SK-N-SH (cell line): ENCODE measurements around the gene WDR82. TPM values are rescaled to one million over a fixed set of nuclear protein-coding genes. Genes with fewer than 3 reads are reported as not detected.

Experiments used
- CTCF ChIA-PET: fragments of 300-600, 350-600 bp; formaldehyde crosslinking; extraction: SDS; loops from one replicate; lab custom pipeline; 2021; lab: Yijun Ruan, JAX
- POLR2A ChIA-PET: fragments of 350-600 bp; sonication (Branson Sonifier 250); formaldehyde crosslinking; extraction: SDS; loops from one replicate; lab custom pipeline; 2020; ENCODE audit warnings: antibody characterized with exemption, inconsistent platforms; lab: Yijun Ruan, JAX
- DNase-seq: peaks from one replicate; pipeline ENCODE4 v3.0.0; 2012
- H2AFZ ChIP-seq: fragments of 200-600 bp; sonication (generic); 2 replicates; pipeline ENCODE4 v1.8.1; 2016; ENCODE audit warnings: antibody characterized with exemption, mild to moderate bottlenecking, low read depth
- H3F3A ChIP-seq: fragments of 200-600 bp; sonication (generic); replicated peaks from 2 replicates; pipeline ENCODE3; 2016; ENCODE audit warnings: antibody characterized with exemption, mild to moderate bottlenecking; ENCODE audit not compliant: insufficient read depth
- H3K27ac ChIP-seq, 2 experiments: fragments of 200-500 bp in 1 of 2; fragments of 200-600 bp in 1 of 2; sonication (Bioruptor generic) in 1 of 2; sonication (generic), shearing (Covaris generic) in 1 of 2; 2 replicates each; pipeline versions ENCODE4 v1.5.1 to v1.6.1; 2014 to 2016; ENCODE audit warnings: low read depth in 2 of 2, inconsistent platforms in 1 of 2, low read length in 1 of 2, mild to moderate bottlenecking in 1 of 2, mixed read lengths in 1 of 2
- H3K27me3 ChIP-seq: fragments of 200-600 bp; sonication (generic), shearing (Covaris generic); 2 replicates; pipeline ENCODE4 v1.6.1; 2016; ENCODE audit warnings: mixed run types; ENCODE audit not compliant: insufficient read depth
- H3K36me3 ChIP-seq, 2 experiments: fragments of 200-500 bp in 1 of 2; fragments of 200-600 bp in 1 of 2; sonication (Bioruptor generic) in 1 of 2; sonication (generic) in 1 of 2; replicated peaks in 1 of 2; 2 replicates each; pipeline versions ENCODE3 to v1.5.1; 2014 to 2016; ENCODE audit warnings: low read length in 1 of 2, mild to moderate bottlenecking in 1 of 2; ENCODE audit not compliant: insufficient read depth in 2 of 2, control insufficient read depth in 1 of 2
- H3K4me1 ChIP-seq, 2 experiments: fragments of 200-500 bp in 1 of 2; fragments of 200-600 bp in 1 of 2; sonication (Bioruptor generic) in 1 of 2; sonication (generic), shearing (Covaris generic) in 1 of 2; 2 replicates each; pipeline versions ENCODE4 v1.5.1 to v1.6.1; 2014 to 2016; ENCODE audit warnings: low read depth in 1 of 2, low read length in 1 of 2, mixed run types in 1 of 2; ENCODE audit not compliant: insufficient read depth in 2 of 2, control insufficient read depth in 1 of 2
- H3K4me2 ChIP-seq: fragments of 200-600 bp; sonication (generic), shearing (Covaris generic); 2 replicates; pipeline ENCODE4 v1.6.1; 2017; ENCODE audit warnings: mixed run types
- H3K4me3 ChIP-seq, 2 experiments: fragments of 200-500 bp in 1 of 2; fragments of 200-600 bp in 1 of 2; sonication (Bioruptor generic) in 1 of 2; sonication (generic), shearing (Covaris generic) in 1 of 2; 2 replicates each; pipeline versions ENCODE4 v1.5.1 to v1.8.1; 2014 to 2016; ENCODE audit warnings: low read depth in 2 of 2, inconsistent platforms in 1 of 2, low read length in 1 of 2, mild to moderate bottlenecking in 1 of 2, mixed read lengths in 1 of 2, moderate library complexity in 1 of 2
- H3K79me2 ChIP-seq: fragments of 200-600 bp; sonication (generic); 2 replicates; pipeline ENCODE4 v1.8.1; 2017; ENCODE audit warnings: mild to moderate bottlenecking; ENCODE audit not compliant: insufficient read depth
- H3K9ac ChIP-seq: fragments of 200-600 bp; sonication (generic); 2 replicates; pipeline ENCODE4 v1.6.1; 2017; ENCODE audit warnings: mixed run types
- H3K9me2 ChIP-seq: fragments of 200-600 bp; sonication (generic); 2 replicates; pipeline ENCODE4 v1.6.1; 2017; ENCODE audit warnings: mixed run types
- H3K9me3 ChIP-seq: fragments of 200-600 bp; sonication (generic); 2 replicates; pipeline ENCODE4 v1.6.1; 2017; ENCODE audit warnings: mixed run types, mild to moderate bottlenecking, moderate library complexity
- H4K20me1 ChIP-seq: fragments of 200-600 bp; sonication (generic); 2 replicates; pipeline ENCODE4 v1.6.1; 2017; ENCODE audit warnings: mild to moderate bottlenecking, mixed run types; ENCODE audit not compliant: insufficient read depth
- CHD2 ChIP-seq: fragments of 150-350 bp; IDR thresholded peaks from 2 replicates; pipeline ENCODE4 v1.6.1; 2018; ENCODE audit warnings: low read length; ENCODE audit not compliant: partially characterized antibody
- EP300 ChIP-seq, 2 experiments: IDR thresholded peaks; 2 replicates each; pipeline versions ENCODE4 v1.4.0 to v1.6.1; 2012; ENCODE audit warnings: borderline replicate concordance in 1 of 2, low read depth in 1 of 2, low read length in 1 of 2
- EZH2phosphoT487 ChIP-seq: fragments of 200-600 bp; sonication (generic); IDR thresholded peaks from 2 replicates; pipeline ENCODE4 v1.6.1; 2017; ENCODE audit warnings: low read depth, mixed run types, mild to moderate bottlenecking, antibody characterized with exemption, moderate library complexity, borderline replicate concordance
- JUND ChIP-seq: IDR thresholded peaks from 2 replicates; pipeline ENCODE4 v1.4.0; 2012
- POLR2AphosphoS5 ChIP-seq: IDR thresholded peaks from 2 replicates; pipeline ENCODE4 v1.6.1; 2012; ENCODE audit warnings: low read depth, low read length
- RAD21 ChIP-seq: IDR thresholded peaks from 2 replicates; pipeline ENCODE4 v1.6.1; 2012; ENCODE audit warnings: mild to moderate bottlenecking, low read length
- RCOR1 ChIP-seq: fragments of 150-350 bp; IDR thresholded peaks from 2 replicates; pipeline ENCODE4 v1.6.1; 2017; ENCODE audit warnings: antibody characterized with exemption, low read length
- TAF1 ChIP-seq: IDR thresholded peaks from 2 replicates; pipeline ENCODE4 v1.6.1; 2012; ENCODE audit warnings: low read depth, mild to moderate bottlenecking, low read length, moderate library complexity, borderline replicate concordance
- TCF12 ChIP-seq: IDR thresholded peaks from 2 replicates; pipeline ENCODE4 v1.4.0; 2012
- WGBS: methylation state at CpG from one replicate; pipeline ENCODE4 v1.1.6; 2017; ENCODE audit warnings: low lambda C conversion rate; 5-methylcytosine and 5-hydroxymethylcytosine counted together
- polyA plus RNA-seq, 3 experiments: library from polyadenylated mRNA; depleted of rRNA; stranded (reverse); fragments of >200 nt; gene quantifications; 2 replicates each; pipeline ENCODE4 v1.2.3, GENCODE V29; 2012
- TF ChIP-seq, protein P1 (sequence below): IDR thresholded peaks from 2 replicates; pipeline ENCODE4 v1.6.1; 2012; ENCODE audit warnings: mild to moderate bottlenecking, low read depth, low read length, moderate library complexity
- TF ChIP-seq, protein P2 (sequence below): IDR thresholded peaks from 2 replicates; pipeline ENCODE4 v1.4.0; 2012; ENCODE audit warnings: low read depth, borderline replicate concordance
- TF ChIP-seq, protein P3 (sequence below): IDR thresholded peaks from 2 replicates; pipeline ENCODE4 v1.4.0; 2012; ENCODE audit warnings: low read depth
- TF ChIP-seq, protein P4 (sequence below): fragments of 200-600 bp; sonication (generic); IDR thresholded peaks from 2 replicates; pipeline ENCODE4 v1.6.1; 2017; ENCODE audit warnings: antibody characterized with exemption, mild to moderate bottlenecking, moderate library complexity
- TF ChIP-seq, protein P5 (sequence below): IDR thresholded peaks from 2 replicates; pipeline ENCODE4; 2012
- TF ChIP-seq, protein P6 (sequence below): fragments of 150-350 bp; IDR thresholded peaks from 2 replicates; pipeline ENCODE4 v1.6.1; 2017; ENCODE audit warnings: antibody characterized with exemption, low read length, low read depth, borderline replicate concordance

The WDR82 gene
- polyA plus RNA-seq, 1 of the 3 experiments (the other 2 are of a cell fraction), result 41.2 TPM

DNA sequence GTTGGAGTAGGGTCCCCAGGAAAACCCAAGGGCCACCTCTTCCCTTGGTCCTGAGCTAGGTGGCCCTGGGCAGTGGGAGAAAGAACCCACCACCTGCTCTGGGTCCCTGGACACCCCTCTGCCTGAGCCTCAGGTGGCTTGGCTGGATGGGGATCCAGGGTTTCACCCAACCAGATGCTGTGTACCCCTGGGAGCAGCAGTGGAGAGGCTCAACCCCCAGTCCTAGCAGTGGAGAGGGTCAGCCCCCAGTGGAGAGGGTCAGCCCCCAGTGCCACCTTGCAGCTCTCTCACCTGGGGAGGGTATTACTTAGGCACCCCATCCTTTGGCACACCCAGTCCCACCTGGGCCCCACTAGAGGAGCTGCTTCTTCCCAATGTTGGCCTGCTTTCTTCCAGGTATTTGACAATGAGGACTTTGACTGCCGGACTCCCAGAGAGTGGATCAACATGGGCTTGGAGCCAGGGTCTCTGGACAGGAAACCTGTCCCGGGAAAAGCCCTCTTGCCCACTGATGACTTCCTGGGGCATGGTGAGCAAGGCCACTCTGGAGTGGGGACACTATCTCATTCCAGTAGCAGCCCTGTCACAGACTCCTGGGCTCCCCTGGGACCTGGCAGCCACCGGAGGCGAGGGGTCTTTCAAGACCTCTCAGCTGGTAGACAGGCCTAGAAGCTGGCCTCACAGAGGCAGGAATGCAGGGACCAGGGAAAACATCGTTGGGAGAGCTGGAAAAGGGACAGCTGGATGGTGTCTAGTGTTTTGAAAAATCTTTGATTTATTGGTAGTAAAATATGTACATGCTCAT is 49.2 kb upstream of the WDR82 start:
- Histone ChIP-seq H3K4me3 (no peak overlapping the region), H2AFZ (no peak overlapping the region), H3K4me2 (no peak overlapping the region), H3K9me2 (no peaks in the 10 kb centered on the region), H3K79me2 (no peaks in the 10 kb centered on the region), H3K4me1 (peaks cover 0 to 16% of the 10 kb centered on the region in 2 experiments; a peak in 1 of 4 replicates), H3F3A (no peaks in the 10 kb centered on the region), H4K20me1 (no peaks in the 10 kb centered on the region), H3K27ac (no peak overlapping the region), H3K36me3 (no peaks in the 10 kb centered on the region), H3K9me3 (no peaks in the 10 kb centered on the region), H3K9ac (no peak overlapping the region), H3K27me3 (no peaks in the 10 kb centered on the region)
- 77% methylated on average over 3 of the region's 5 CpGs for WGBS
- no peak for DNase-seq
- POLR2A ChIA-PET, result no interaction called here
- TF ChIP-seq, protein P1, sequence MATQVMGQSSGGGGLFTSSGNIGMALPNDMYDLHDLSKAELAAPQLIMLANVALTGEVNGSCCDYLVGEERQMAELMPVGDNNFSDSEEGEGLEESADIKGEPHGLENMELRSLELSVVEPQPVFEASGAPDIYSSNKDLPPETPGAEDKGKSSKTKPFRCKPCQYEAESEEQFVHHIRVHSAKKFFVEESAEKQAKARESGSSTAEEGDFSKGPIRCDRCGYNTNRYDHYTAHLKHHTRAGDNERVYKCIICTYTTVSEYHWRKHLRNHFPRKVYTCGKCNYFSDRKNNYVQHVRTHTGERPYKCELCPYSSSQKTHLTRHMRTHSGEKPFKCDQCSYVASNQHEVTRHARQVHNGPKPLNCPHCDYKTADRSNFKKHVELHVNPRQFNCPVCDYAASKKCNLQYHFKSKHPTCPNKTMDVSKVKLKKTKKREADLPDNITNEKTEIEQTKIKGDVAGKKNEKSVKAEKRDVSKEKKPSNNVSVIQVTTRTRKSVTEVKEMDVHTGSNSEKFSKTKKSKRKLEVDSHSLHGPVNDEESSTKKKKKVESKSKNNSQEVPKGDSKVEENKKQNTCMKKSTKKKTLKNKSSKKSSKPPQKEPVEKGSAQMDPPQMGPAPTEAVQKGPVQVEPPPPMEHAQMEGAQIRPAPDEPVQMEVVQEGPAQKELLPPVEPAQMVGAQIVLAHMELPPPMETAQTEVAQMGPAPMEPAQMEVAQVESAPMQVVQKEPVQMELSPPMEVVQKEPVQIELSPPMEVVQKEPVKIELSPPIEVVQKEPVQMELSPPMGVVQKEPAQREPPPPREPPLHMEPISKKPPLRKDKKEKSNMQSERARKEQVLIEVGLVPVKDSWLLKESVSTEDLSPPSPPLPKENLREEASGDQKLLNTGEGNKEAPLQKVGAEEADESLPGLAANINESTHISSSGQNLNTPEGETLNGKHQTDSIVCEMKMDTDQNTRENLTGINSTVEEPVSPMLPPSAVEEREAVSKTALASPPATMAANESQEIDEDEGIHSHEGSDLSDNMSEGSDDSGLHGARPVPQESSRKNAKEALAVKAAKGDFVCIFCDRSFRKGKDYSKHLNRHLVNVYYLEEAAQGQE, result no peak
- TF ChIP-seq, protein P2, sequence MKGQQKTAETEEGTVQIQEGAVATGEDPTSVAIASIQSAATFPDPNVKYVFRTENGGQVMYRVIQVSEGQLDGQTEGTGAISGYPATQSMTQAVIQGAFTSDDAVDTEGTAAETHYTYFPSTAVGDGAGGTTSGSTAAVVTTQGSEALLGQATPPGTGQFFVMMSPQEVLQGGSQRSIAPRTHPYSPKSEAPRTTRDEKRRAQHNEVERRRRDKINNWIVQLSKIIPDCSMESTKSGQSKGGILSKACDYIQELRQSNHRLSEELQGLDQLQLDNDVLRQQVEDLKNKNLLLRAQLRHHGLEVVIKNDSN, result no peak
- TF ChIP-seq TCF12 (no peak), EZH2phosphoT487 (no peak), RCOR1 (no peak), TAF1 (no peak), CHD2 (no peak), EP300 (IDR thresholded peaks at IDR 0.05; ENCODE audit: borderline replicate concordance in 1 of 2, low read depth in 1 of 2, low read length in 1 of 2) (no peak), JUND (no peak), POLR2AphosphoS5 (no peak), RAD21 (no peak)
- TF ChIP-seq, protein P3, sequence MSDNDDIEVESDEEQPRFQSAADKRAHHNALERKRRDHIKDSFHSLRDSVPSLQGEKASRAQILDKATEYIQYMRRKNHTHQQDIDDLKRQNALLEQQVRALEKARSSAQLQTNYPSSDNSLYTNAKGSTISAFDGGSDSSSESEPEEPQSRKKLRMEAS, result no peak
- TF ChIP-seq, protein P4, sequence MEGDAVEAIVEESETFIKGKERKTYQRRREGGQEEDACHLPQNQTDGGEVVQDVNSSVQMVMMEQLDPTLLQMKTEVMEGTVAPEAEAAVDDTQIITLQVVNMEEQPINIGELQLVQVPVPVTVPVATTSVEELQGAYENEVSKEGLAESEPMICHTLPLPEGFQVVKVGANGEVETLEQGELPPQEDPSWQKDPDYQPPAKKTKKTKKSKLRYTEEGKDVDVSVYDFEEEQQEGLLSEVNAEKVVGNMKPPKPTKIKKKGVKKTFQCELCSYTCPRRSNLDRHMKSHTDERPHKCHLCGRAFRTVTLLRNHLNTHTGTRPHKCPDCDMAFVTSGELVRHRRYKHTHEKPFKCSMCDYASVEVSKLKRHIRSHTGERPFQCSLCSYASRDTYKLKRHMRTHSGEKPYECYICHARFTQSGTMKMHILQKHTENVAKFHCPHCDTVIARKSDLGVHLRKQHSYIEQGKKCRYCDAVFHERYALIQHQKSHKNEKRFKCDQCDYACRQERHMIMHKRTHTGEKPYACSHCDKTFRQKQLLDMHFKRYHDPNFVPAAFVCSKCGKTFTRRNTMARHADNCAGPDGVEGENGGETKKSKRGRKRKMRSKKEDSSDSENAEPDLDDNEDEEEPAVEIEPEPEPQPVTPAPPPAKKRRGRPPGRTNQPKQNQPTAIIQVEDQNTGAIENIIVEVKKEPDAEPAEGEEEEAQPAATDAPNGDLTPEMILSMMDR, result no peak
- TF ChIP-seq, protein P5, sequence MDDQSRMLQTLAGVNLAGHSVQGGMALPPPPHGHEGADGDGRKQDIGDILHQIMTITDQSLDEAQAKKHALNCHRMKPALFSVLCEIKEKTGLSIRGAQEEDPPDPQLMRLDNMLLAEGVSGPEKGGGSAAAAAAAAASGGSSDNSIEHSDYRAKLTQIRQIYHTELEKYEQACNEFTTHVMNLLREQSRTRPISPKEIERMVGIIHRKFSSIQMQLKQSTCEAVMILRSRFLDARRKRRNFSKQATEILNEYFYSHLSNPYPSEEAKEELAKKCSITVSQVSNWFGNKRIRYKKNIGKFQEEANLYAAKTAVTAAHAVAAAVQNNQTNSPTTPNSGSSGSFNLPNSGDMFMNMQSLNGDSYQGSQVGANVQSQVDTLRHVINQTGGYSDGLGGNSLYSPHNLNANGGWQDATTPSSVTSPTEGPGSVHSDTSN, result no peak
- TF ChIP-seq, protein P6, sequence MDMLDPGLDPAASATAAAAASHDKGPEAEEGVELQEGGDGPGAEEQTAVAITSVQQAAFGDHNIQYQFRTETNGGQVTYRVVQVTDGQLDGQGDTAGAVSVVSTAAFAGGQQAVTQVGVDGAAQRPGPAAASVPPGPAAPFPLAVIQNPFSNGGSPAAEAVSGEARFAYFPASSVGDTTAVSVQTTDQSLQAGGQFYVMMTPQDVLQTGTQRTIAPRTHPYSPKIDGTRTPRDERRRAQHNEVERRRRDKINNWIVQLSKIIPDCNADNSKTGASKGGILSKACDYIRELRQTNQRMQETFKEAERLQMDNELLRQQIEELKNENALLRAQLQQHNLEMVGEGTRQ, result no peak
- CTCF ChIA-PET, result interaction anchor here (3.4 to 32.8 kb wide), 3 partner anchors 11 to 96 kb away, joined by 10 to 504 read pairs (median 81); partner anchors contain the start of gene GLYCTK
